K562 (cell line): ENCODE results near the gene EFNA2. TPM values are rescaled to one million over a fixed set of nuclear protein-coding genes. Genes with fewer than 3 reads are reported as not detected.

ENCODE experiments used
- ADNP ChIP-seq: fragments of 200-800 bp; sonication (Bioruptor generic); IDR thresholded peaks from 2 replicates; pipeline ENCODE4 v1.6.1; 2016; ENCODE audit warnings: missing genetic modification characterization, missing compliant biosample characterization
- EP400 ChIP-seq: fragments of 450-650 bp; IDR thresholded peaks from 2 replicates; pipeline ENCODE4 v1.6.1; 2017; ENCODE audit warnings: antibody characterized with exemption, mild to moderate bottlenecking, moderate library complexity
- FOXK2 ChIP-seq, 2 experiments: fragments of 450-650 bp; IDR thresholded peaks in 1 of 2; conservative IDR thresholded peaks in 1 of 2; 2 replicates each; pipeline ENCODE4 v1.6.1; 2016; ENCODE audit warnings: low read depth in 2 of 2, mild to moderate bottlenecking in 1 of 2
- GABPB1 ChIP-seq: sonication (generic); formaldehyde crosslinking; IDR thresholded peaks from 2 replicates; pipeline ENCODE4 v1.8.0; 2022; ENCODE audit warnings: mild to moderate bottlenecking, missing genetic modification reagents
- HDAC1 ChIP-seq, 2 experiments: fragments of 450-650 bp; IDR thresholded peaks; 2 replicates each; pipeline ENCODE4 v1.6.1; 2016 to 2017; ENCODE audit warnings: inconsistent platforms in 1 of 2, mild to moderate bottlenecking in 1 of 2, moderate library complexity in 1 of 2
- HIVEP1 ChIP-seq: fragments of 250-450 bp; sonication (Bioruptor Pico); IDR thresholded peaks from 2 replicates; pipeline ENCODE4 v1.4.0; 2020; ENCODE audit warnings: mild to moderate bottlenecking
- JUND ChIP-seq, 2 experiments: IDR thresholded peaks; 2 replicates in 1 of 2; 3 replicates in 1 of 2; pipeline ENCODE4 v1.6.1; 2011; ENCODE audit warnings: borderline replicate concordance in 2 of 2, low read depth in 2 of 2, low read length in 2 of 2, improper control_type of control experiment in 1 of 2, missing biosample characterization in 1 of 2, missing genetic modification characterization in 1 of 2, missing genetic modification reagents in 1 of 2
- KAT7 ChIP-seq: sonication (generic); formaldehyde crosslinking; IDR thresholded peaks from 2 replicates; pipeline ENCODE4 v1.8.0; 2022; ENCODE audit warnings: missing genetic modification reagents, mild to moderate bottlenecking, borderline replicate concordance
- KDM4B ChIP-seq, 2 experiments: fragments of 450-650 bp in 1 of 2; sonication (generic) in 1 of 2; IDR thresholded peaks; 2 replicates each; pipeline ENCODE4 v1.6.1; 2016 to 2017; ENCODE audit warnings: borderline replicate concordance in 2 of 2, antibody characterized with exemption in 1 of 2, low read depth in 1 of 2, mild to moderate bottlenecking in 1 of 2
- MTF1 ChIP-seq: fragments of 250-450 bp; sonication (Bioruptor Pico); IDR thresholded peaks from 2 replicates; pipeline ENCODE4 v1.9.0; 2021; ENCODE audit warnings: moderate library complexity, mild to moderate bottlenecking, inconsistent platforms, borderline replicate concordance
- SP1 ChIP-seq: sonication (generic); formaldehyde crosslinking; IDR thresholded peaks from 2 replicates; pipeline ENCODE4 v1.8.1; 2022; ENCODE audit warnings: mild to moderate bottlenecking, missing genetic modification reagents
- ZBTB1 ChIP-seq: sonication (generic); formaldehyde crosslinking; IDR thresholded peaks from 2 replicates; pipeline ENCODE4 v1.8.1; 2023; ENCODE audit warnings: missing genetic modification reagents, low read depth, mild to moderate bottlenecking, borderline replicate concordance
- ZEB2 ChIP-seq: fragments of 450-650 bp; IDR thresholded peaks from 2 replicates; pipeline ENCODE4 v1.6.1; 2016
- ZNF644 ChIP-seq: fragments of 200-800 bp; sonication (Bioruptor generic); IDR thresholded peaks from 2 replicates; pipeline ENCODE4 v1.6.1; 2016; ENCODE audit warnings: low read depth, missing genetic modification characterization, missing compliant biosample characterization
- polyA plus RNA-seq, 8 experiments: library from polyadenylated mRNA; depleted of rRNA in 4 of 8; stranded (reverse) in 5 of 8; unstranded in 3 of 8; fragments of >200 nt; fragmentation: Nextera tagmentation in 2 of 8; fragmentation: Illumina TruSeq in 1 of 8; extraction: Ambion mirVana in 2 of 8; extraction: Trizol in 1 of 8; gene quantifications; 2 replicates each; pipeline versions ENCODE4 v1.2.1 to v1.2.3, GENCODE V29; 2011 to 2014; ENCODE audit warnings: inconsistent platforms in 1 of 8, missing spikeins in 1 of 8
- total RNA-seq, 7 experiments: library from RNA; depleted of rRNA in 6 of 7; stranded (reverse); fragments of >200 nt in 6 of 7; fragmentation: Illumina TruSeq in 2 of 7; extraction: Trizol in 2 of 7; gene quantifications; 2 replicates each; pipeline versions ENCODE4 v1.2.1 to v1.2.3, GENCODE V29; 2011 to 2021; ENCODE audit warnings: low replicate concordance in 1 of 7
- TF ChIP-seq, protein P1 (sequence below), 2 experiments: fragments of 200-800 bp in 1 of 2; sonication (Bioruptor generic) in 1 of 2; sonication (generic) in 1 of 2; formaldehyde crosslinking in 1 of 2; IDR thresholded peaks in 1 of 2; conservative IDR thresholded peaks in 1 of 2; 2 replicates each; pipeline versions ENCODE4 v1.5.0 to v1.6.1; 2016 to 2020; ENCODE audit warnings: missing compliant biosample characterization in 1 of 2, missing genetic modification characterization in 1 of 2, missing genetic modification reagents in 1 of 2
- TF ChIP-seq, protein P2 (sequence below), 2 experiments: IDR thresholded peaks; 2 replicates each; pipeline ENCODE4 v1.6.1; 2011; ENCODE audit warnings: borderline replicate concordance in 1 of 2, control low read depth in 1 of 2, low read depth in 1 of 2, low read length in 1 of 2, mild to moderate bottlenecking in 1 of 2, mixed read lengths in 1 of 2, moderate library complexity in 1 of 2; ENCODE audit not compliant: insufficient read depth in 1 of 2, insufficient read length in 1 of 2, poor library complexity in 1 of 2, severe bottlenecking in 1 of 2; ENCODE audit errors: extremely low read depth in 1 of 2
- TF ChIP-seq, protein P3 (sequence below): sonication (generic); formaldehyde crosslinking; IDR thresholded peaks from 2 replicates; pipeline ENCODE4 v1.8.1; 2023; ENCODE audit warnings: mild to moderate bottlenecking, missing genetic modification reagents
- TF ChIP-seq, protein P4 (sequence below): sonication (generic); formaldehyde crosslinking; IDR thresholded peaks from 2 replicates; pipeline ENCODE4 v1.8.0; 2022; ENCODE audit warnings: mild to moderate bottlenecking, missing genetic modification reagents

The EFNA2 gene
- total and polyA plus RNA-seq, 9 of the 15 experiments (the other 6 are each of a cell fraction or from before 2014, with no cell fraction given): 0.11 to 0.44 (median 0.15) TPM; not detected in 6

DNA sequence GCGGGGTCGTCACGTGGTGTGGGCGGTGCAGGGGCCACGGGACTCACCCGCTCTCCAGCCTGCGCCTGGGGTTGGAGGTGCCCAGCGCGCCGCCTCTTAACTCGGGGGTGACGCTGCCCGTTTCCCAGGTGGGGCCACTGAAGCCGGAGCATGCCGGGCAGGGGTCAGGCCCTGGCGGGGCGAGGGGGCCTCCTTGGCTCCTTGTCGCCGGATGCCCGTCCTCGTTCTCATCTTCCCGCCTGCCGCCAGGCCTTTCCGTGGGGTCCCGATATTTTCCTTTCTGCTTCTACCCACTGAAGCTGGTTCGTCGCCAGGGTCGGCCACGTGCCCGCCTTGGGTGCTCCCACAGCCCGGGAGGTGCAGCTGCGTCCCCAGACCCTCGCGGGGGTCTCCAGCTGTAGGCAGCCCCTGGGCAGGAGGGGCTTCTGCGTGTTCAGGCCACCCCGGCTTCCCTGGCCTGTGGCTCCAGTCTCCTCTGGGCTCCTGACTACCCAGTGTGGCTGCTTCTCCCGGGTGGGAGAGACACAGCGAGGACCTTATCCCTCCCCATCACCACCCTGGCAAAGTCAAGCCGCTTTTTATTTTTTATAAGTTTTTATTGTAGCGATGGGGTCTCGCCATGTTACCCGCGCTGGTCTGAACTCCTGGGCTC lies 9.6 kb upstream of the EFNA2 start (continued):
- TF ChIP-seq ZNF644 (tag) (no peak), ADNP (tag) (no peak), KAT7 (peak; percentile 73; the same call in 1 of the 2 replicates), HIVEP1 (CRISPR knock-in tag) (0 out of 2 replicates have a peak, but pooled peaks have one; percentile 33), SP1 (CRISPR knock-in tag) (peak; percentile 34; the same call in 1 of the 2 replicates), JUND (IDR thresholded peaks at IDR 0.05; ENCODE audit: borderline replicate concordance, low read depth, low read length) (peak; percentile 1; the same call in 1 of the 2 replicates), JUND (tag; IDR thresholded peaks at IDR 0.05; ENCODE audit: borderline replicate concordance, low read depth, low read length) (no peak), KDM4B (IDR thresholded peaks at IDR 0.05; ENCODE audit: borderline replicate concordance in 2 of 2, low read depth in 1 of 2) (0 out of 4 replicates have a peak, but pooled peaks of 1 of the 2 experiments have one; percentile 75), HDAC1 (IDR thresholded peaks at IDR 0.05) (peak in 1 of 2 experiments; percentile 87; a peak in 1 of 4 replicates), ZEB2 (no peak), MTF1 (CRISPR knock-in tag) (no peak), EP400 (peak; percentile 52; the same call in 1 of the 2 replicates), ZBTB1 (CRISPR knock-in tag) (peak; percentile 79), FOXK2 (conservative IDR thresholded peaks at IDR 0.05 in 1 of 2, IDR thresholded peaks at IDR 0.05 in 1 of 2; ENCODE audit: low read depth in 2 of 2) (peak in 1 of 2 experiments; percentile 6; a peak in 1 of 4 replicates), GABPB1 (CRISPR knock-in tag) (peak; percentile 57; the same call in 1 of the 2 replicates)
- TF ChIP-seq, protein P1, sequence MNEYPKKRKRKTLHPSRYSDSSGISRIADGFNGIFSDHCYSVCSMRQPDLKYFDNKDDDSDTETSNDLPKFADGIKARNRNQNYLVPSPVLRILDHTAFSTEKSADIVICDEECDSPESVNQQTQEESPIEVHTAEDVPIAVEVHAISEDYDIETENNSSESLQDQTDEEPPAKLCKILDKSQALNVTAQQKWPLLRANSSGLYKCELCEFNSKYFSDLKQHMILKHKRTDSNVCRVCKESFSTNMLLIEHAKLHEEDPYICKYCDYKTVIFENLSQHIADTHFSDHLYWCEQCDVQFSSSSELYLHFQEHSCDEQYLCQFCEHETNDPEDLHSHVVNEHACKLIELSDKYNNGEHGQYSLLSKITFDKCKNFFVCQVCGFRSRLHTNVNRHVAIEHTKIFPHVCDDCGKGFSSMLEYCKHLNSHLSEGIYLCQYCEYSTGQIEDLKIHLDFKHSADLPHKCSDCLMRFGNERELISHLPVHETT (CRISPR knock-in tag; conservative IDR thresholded peaks at IDR 0.05 in 1 of 2, IDR thresholded peaks at IDR 0.05 in 1 of 2): no peak
- TF ChIP-seq, protein P2, sequence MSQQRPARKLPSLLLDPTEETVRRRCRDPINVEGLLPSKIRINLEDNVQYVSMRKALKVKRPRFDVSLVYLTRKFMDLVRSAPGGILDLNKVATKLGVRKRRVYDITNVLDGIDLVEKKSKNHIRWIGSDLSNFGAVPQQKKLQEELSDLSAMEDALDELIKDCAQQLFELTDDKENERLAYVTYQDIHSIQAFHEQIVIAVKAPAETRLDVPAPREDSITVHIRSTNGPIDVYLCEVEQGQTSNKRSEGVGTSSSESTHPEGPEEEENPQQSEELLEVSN (IDR thresholded peaks at IDR 0.05; ENCODE audit: borderline replicate concordance in 1 of 2, extremely low read depth in 1 of 2, insufficient read depth in 1 of 2, insufficient read length in 1 of 2, low read depth in 1 of 2, low read length in 1 of 2, poor library complexity in 1 of 2, severe bottlenecking in 1 of 2): peak; percentile 40 to 75
- TF ChIP-seq, protein P3, sequence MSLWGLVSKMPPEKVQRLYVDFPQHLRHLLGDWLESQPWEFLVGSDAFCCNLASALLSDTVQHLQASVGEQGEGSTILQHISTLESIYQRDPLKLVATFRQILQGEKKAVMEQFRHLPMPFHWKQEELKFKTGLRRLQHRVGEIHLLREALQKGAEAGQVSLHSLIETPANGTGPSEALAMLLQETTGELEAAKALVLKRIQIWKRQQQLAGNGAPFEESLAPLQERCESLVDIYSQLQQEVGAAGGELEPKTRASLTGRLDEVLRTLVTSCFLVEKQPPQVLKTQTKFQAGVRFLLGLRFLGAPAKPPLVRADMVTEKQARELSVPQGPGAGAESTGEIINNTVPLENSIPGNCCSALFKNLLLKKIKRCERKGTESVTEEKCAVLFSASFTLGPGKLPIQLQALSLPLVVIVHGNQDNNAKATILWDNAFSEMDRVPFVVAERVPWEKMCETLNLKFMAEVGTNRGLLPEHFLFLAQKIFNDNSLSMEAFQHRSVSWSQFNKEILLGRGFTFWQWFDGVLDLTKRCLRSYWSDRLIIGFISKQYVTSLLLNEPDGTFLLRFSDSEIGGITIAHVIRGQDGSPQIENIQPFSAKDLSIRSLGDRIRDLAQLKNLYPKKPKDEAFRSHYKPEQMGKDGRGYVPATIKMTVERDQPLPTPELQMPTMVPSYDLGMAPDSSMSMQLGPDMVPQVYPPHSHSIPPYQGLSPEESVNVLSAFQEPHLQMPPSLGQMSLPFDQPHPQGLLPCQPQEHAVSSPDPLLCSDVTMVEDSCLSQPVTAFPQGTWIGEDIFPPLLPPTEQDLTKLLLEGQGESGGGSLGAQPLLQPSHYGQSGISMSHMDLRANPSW (CRISPR knock-in tag): no peak
- TF ChIP-seq, protein P4, sequence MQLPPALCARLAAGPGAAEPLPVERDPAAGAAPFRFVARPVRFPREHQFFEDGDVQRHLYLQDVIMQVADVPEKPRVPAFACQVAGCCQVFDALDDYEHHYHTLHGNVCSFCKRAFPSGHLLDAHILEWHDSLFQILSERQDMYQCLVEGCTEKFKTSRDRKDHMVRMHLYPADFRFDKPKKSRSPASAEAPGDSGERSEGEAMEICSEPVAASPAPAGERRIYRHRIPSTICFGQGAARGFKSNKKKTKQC (CRISPR knock-in tag): peak; percentile 11; the same call in 1 of the 2 replicates
